K562 (cell line): ENCODE results near the gene UBE2QL1. TPM values are rescaled to one million over a fixed set of nuclear protein-coding genes. Genes with fewer than 3 reads are reported as not detected.

ENCODE experiments used
- ATAC-seq: fragments of 200-7000 bp; cut with Tn5 transposase; 3 replicates; pipeline ENCODE4 v1.9.1; 2020; ENCODE audit warnings: moderate library complexity
- BruUV-seq: library from RNA; stranded (reverse); fragments of 400-500 nt; replicated peaks from 2 replicates; lab custom pipeline; 2021; lab: Mats Ljungman, UMichigan
- CTCF ChIA-PET: fragments of 300-600 bp; formaldehyde crosslinking; extraction: SDS; loops from one replicate; lab custom pipeline; 2021; ENCODE audit warnings: low intra/inter-chr PET ratio; lab: Yijun Ruan, JAX
- POLR2A ChIA-PET: fragments of 300-600, 350-650 bp; sonication (Branson Sonifier 250); formaldehyde crosslinking; extraction: SDS; loops from one replicate; lab custom pipeline; 2021; ENCODE audit warnings: antibody characterized with exemption, inconsistent platforms; lab: Yijun Ruan, JAX
- DNase-seq, 4 experiments: peaks; one replicate each; pipeline versions ENCODE4 v3.0.0 to v3.0.0-alpha.2; 2011 to 2018; ENCODE audit warnings: low spot score in 3 of 4, mixed read lengths in 3 of 4; ENCODE audit errors: extremely low read depth in 1 of 4
- FAIRE-seq: peaks from 2 replicates; lab custom pipeline; 2011; peaks lifted over from hg19 to GRCh38; lab: Jason Lieb, UNC
- H2AFZ ChIP-seq: 2 replicates; pipeline ENCODE4 v1.6.0; 2011; ENCODE audit warnings: low read depth, low read length, control low read depth, inconsistent platforms
- H3K27ac ChIP-seq: fragments of 200-600 bp; 3 replicates; pipeline ENCODE4 v1.8.0; 2011; ENCODE audit warnings: low read depth, mild to moderate bottlenecking, control low read depth, inconsistent platforms, low read length, moderate library complexity, mixed read lengths; ENCODE audit errors: extremely low read depth
- H3K27me3 ChIP-seq, 2 experiments: fragments of 300-600 bp in 1 of 2; 2 replicates in 1 of 2; 3 replicates in 1 of 2; pipeline versions ENCODE4 v1.6.0 to v1.8.0; 2011; ENCODE audit warnings: inconsistent platforms in 2 of 2, low read length in 2 of 2, mild to moderate bottlenecking in 1 of 2, mixed read lengths in 1 of 2, moderate library complexity in 1 of 2; ENCODE audit not compliant: control insufficient read depth in 2 of 2, insufficient read depth in 2 of 2
- H3K36me3 ChIP-seq: fragments of 300-600 bp; 3 replicates; pipeline ENCODE4 v1.8.0; 2011; ENCODE audit warnings: mild to moderate bottlenecking, low read length, inconsistent platforms; ENCODE audit not compliant: control insufficient read depth, insufficient read depth
- H3K4me1 ChIP-seq, 2 experiments: fragments of 200-600 bp in 1 of 2; replicated peaks in 1 of 2; 2 replicates in 1 of 2; 3 replicates in 1 of 2; pipeline versions ENCODE4 v1.5.1 to v1.8.0; 2011; ENCODE audit warnings: inconsistent platforms in 2 of 2, low read length in 2 of 2, mild to moderate bottlenecking in 1 of 2, mixed read lengths in 1 of 2, moderate library complexity in 1 of 2; ENCODE audit not compliant: control insufficient read depth in 2 of 2, insufficient read depth in 2 of 2
- H3K4me2 ChIP-seq: 2 replicates; pipeline ENCODE4 v1.6.1; 2011; ENCODE audit warnings: low read length, control low read depth, inconsistent platforms, mixed read lengths; ENCODE audit not compliant: insufficient read depth
- H3K4me3 ChIP-seq: fragments of 200-600 bp; sonication (generic), shearing (Covaris generic); 2 replicates; pipeline ENCODE4 v1.5.1; 2016; ENCODE audit warnings: control low read depth, inconsistent platforms
- H3K79me2 ChIP-seq: fragments of 200-600 bp; 3 replicates; pipeline ENCODE4 v1.8.0; 2011; ENCODE audit warnings: low read length, inconsistent platforms; ENCODE audit not compliant: control insufficient read depth, insufficient read depth
- H3K9ac ChIP-seq, 2 experiments: 2 replicates each; pipeline versions ENCODE4 v1.6.0 to v1.6.1; 2011; ENCODE audit warnings: low read depth in 2 of 2, low read length in 2 of 2, control low read depth in 1 of 2, inconsistent platforms in 1 of 2, mild to moderate bottlenecking in 1 of 2, mixed read lengths in 1 of 2; ENCODE audit not compliant: insufficient read depth in 1 of 2
- H3K9me1 ChIP-seq: one replicate; pipeline ENCODE4 v1.6.0; 2011; ENCODE audit warnings: inconsistent platforms, mild to moderate bottlenecking, low read length, moderate library complexity; ENCODE audit not compliant: control insufficient read depth, insufficient read depth
- H3K9me3 ChIP-seq: replicated peaks from 2 replicates; pipeline ENCODE4 v1.5.1; 2011; ENCODE audit warnings: low read depth, low read length, inconsistent platforms; ENCODE audit not compliant: control insufficient read depth, insufficient read depth
- H4K20me1 ChIP-seq: replicated peaks from 2 replicates; pipeline ENCODE4 v1.6.1; 2011; ENCODE audit warnings: low read length, inconsistent platforms, mixed read lengths; ENCODE audit not compliant: control insufficient read depth, insufficient read depth
- MCM5 ChIP-seq: fragments of 450-650 bp; IDR thresholded peaks from 2 replicates; pipeline ENCODE4 v1.6.1; 2016; ENCODE audit warnings: low read depth
- RBM14 ChIP-seq: fragments of 200-400 bp; formaldehyde crosslinking; IDR thresholded peaks from 2 replicates; pipeline ENCODE4 v1.6.1; 2018; ENCODE audit warnings: low read depth, mild to moderate bottlenecking, low read length, moderate library complexity, borderline replicate concordance; ENCODE audit not compliant: insufficient read depth
- SRSF9 ChIP-seq: fragments of 200-400 bp; formaldehyde crosslinking; IDR thresholded peaks from 2 replicates; pipeline ENCODE4 v1.6.1; 2017; ENCODE audit warnings: low read depth, low read length, borderline replicate concordance
- ZBTB34 ChIP-seq: fragments of 250-450 bp; sonication (Bioruptor Pico); IDR thresholded peaks from 2 replicates; pipeline ENCODE4 v1.8.0; 2021; ENCODE audit warnings: mild to moderate bottlenecking, moderate library complexity
- WGBS: fragments of 100-300 bp; shearing (Covaris generic); methylation state at CpG from one replicate; pipeline ENCODE4 v1.1.6; 2016; ENCODE audit warnings: low coverage, mixed read lengths; ENCODE audit not compliant: insufficient coverage; ENCODE audit errors: missing lambda C conversion rate; 5-methylcytosine and 5-hydroxymethylcytosine counted together
- in situ Hi-C: fragments of 300-500 bp; cut with MboI; formaldehyde crosslinking; loops from 4 replicates; pipeline ENCODE4 v1.15.0; 2018; ENCODE audit warnings: inconsistent platforms, mixed read lengths
- intact Hi-C: fragments of 100-400 bp; cut with micrococcal nuclease; formaldehyde crosslinking; loops from 2 replicates; pipeline ENCODE4 v1.14.2; 2022
- polyA plus RNA-seq, 8 experiments: library from polyadenylated mRNA; depleted of rRNA in 4 of 8; stranded (reverse) in 5 of 8; unstranded in 3 of 8; fragments of >200 nt; fragmentation: Nextera tagmentation in 2 of 8; fragmentation: Illumina TruSeq in 1 of 8; extraction: Ambion mirVana in 2 of 8; extraction: Trizol in 1 of 8; gene quantifications; 2 replicates each; pipeline versions ENCODE4 v1.2.1 to v1.2.3, GENCODE V29; 2011 to 2014; ENCODE audit warnings: inconsistent platforms in 1 of 8, missing spikeins in 1 of 8
- total RNA-seq, 7 experiments: library from RNA; depleted of rRNA in 6 of 7; stranded (reverse); fragments of >200 nt in 6 of 7; fragmentation: Illumina TruSeq in 2 of 7; extraction: Trizol in 2 of 7; gene quantifications; 2 replicates each; pipeline versions ENCODE4 v1.2.1 to v1.2.3, GENCODE V29; 2011 to 2021; ENCODE audit warnings: low replicate concordance in 1 of 7

Gene UBE2QL1
- total and polyA plus RNA-seq, 9 of the 15 experiments (the other 6 are each of a cell fraction or from before 2014, with no cell fraction given), result not detected

GRCh38 chr5:6464441-6464840 lies 15.8 kb downstream of the UBE2QL1 start:
- Histone ChIP-seq H3K27me3 (peaks cover 32 to 57% of the 10 kb centered on the region in 2 experiments), H3K9ac (no peak overlapping the region), H3K4me3 (no peak overlapping the region), H2AFZ (no peak overlapping the region), H4K20me1 (no peaks in the 10 kb centered on the region; the same call in none of the 2 replicates), H3K4me1 (no peaks in the 10 kb centered on the region), H3K9me3 (no peaks in the 10 kb centered on the region), H3K79me2 (no peaks in the 10 kb centered on the region), H3K36me3 (no peaks in the 10 kb centered on the region), H3K9me1 (no peaks in the 10 kb centered on the region), H3K27ac (no peak overlapping the region), H3K4me2 (no peak overlapping the region)
- in situ Hi-C loops, result no loop called here
- intact Hi-C loops, result no loop called here
- WGBS, result 0% methylated on average over 6 of the region's 6 CpGs
- DNase-seq, result no peak
- no TSS peak for BruUV-seq
- POLR2A ChIA-PET, result no interaction called here
- CTCF ChIA-PET, result no interaction called here
- TF ChIP-seq SRSF9, result no peak
- no peak for TF ChIP-seq RBM14
- no peak for TF ChIP-seq MCM5
- no peak for ATAC-seq
- FAIRE-seq, result peak; percentile 63

DNA sequence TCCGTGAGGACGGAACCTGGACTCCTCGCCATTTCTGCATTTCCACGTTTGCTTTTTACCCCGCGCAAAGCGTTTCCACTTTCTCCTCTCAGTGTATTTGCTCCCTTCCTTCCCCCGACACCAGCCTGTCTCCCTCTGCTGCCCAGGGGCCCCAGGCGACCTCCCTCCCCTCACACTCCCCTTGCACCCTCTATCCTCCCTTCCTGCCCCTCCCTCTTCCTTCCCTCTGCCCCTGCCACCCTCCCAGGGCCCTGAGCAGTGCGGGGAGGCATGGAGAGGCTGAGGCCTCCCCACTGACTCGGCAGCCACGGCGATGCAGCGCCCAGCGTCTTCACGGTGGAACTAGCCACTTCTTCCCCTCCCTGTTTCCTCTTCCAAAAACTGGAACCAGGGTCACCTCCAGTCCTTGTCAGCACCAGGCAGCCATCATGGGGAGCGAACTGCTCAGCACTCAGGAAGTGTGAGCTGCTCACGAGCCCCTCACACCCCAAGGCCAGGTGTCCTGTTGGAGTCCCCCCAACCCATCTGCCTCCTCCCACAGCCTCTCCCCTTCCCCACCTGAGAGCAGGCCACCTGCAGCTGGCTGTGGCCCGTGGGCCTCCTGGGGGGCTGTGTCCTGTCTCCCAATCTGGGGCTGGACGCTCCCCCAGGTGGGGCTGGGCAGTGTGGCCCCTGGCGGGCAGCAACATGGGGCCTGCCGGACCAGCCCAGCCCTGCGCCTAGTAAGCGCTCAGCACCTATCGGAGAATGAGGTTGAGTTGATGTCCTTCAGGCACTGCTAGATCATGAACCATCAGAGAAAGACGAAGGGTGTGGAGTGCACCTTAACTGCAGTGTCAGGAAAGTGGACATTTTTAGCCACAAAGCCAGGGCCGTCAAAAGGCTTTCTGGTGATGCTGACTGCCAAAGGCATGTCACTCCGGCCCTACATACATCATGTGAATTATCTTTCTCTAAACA lies 17.5 kb downstream of the UBE2QL1 start:
- ChIA-PET CTCF (no interaction called here), POLR2A (no interaction called here)
- intact Hi-C loops, result no loop called here

More for the DNA sequence above, 17.5 kb downstream of the UBE2QL1 start:
- ATAC-seq, result no peak
- Histone ChIP-seq H3K4me1 (no peaks in the 10 kb centered on the region), H4K20me1 (no peaks in the 10 kb centered on the region; the same call in 1 of the 2 replicates)
- TF ChIP-seq ZBTB34 (CRISPR knock-in tag), result no peak
- TF ChIP-seq, all 486 proteins: peak for 0
- Histone ChIP-seq H3K9me3 (no peaks in the 10 kb centered on the region), H3K27ac (no peak overlapping the region), H3K9ac (no peak overlapping the region), H3K9me1 (no peaks in the 10 kb centered on the region), H3K27me3 (peaks cover 40 to 65% of the 10 kb centered on the region in 2 experiments), H3K4me2 (no peak overlapping the region), H2AFZ (no peak overlapping the region), H3K4me3 (no peak overlapping the region), H3K36me3 (no peaks in the 10 kb centered on the region), H3K79me2 (no peaks in the 10 kb centered on the region)
- WGBS, result 5% methylated on average over 27 of the region's 28 CpGs
- in situ Hi-C loops, result no loop called here
- FAIRE-seq (no peak), DNase-seq (no peak)
- no TSS peak for BruUV-seq
